ENCODE data around the gene PEX7.
"Not testable (repeated sequence)": the region's sequence is repeated elsewhere in the genome, so short reads cannot be mapped to it uniquely, and the experiment has no call there.

Gene PEX7

GRCh38 chr6:136790411-136791295 lies 31.7 kb upstream of the PEX7 start:
- DNase-seq, result no peak

GRCh38 chr6:136791296-136792094 lies 30.9 kb upstream of the PEX7 start:
- peak; percentile 56 for DNase-seq

GRCh38 chr6:136792095-136792409 lies 30.3 kb upstream of the PEX7 start:
- no peak for DNase-seq

GRCh38 chr6:136792410-136793262 lies 29.8 kb upstream of the PEX7 start, which contains the start of gene MAP3K5:
Gene MAP3K5 (minus strand): TSS chr6:136792477. CDS start chr6:136792157, 320 bp downstream.
- DNase-seq, result peak; percentile 94

- DNase-seq, result peak; percentile 46
Observed at GRCh38 chr6:136793363-136793762, 29.0 kb upstream of the PEX7 start.

GRCh38 chr6:136795386-136795785 lies 27.0 kb upstream of the PEX7 start:
- DNase-seq, result no peak

GRCh38 chr6:136795996-136796395 lies 26.4 kb upstream of the PEX7 start:
- no peak for DNase-seq

GRCh38 chr6:136798044-136798443 lies 24.3 kb upstream of the PEX7 start:
- DNase-seq, result no peak

GRCh38 chr6:136801581-136801980 lies 20.8 kb upstream of the PEX7 start:
- no peak for DNase-seq

- no peak for DNase-seq
Observed at GRCh38 chr6:136803608-136804007, 18.8 kb upstream of the PEX7 start.

- DNase-seq, result no peak
Observed at GRCh38 chr6:136809091-136809860, 13.1 kb upstream of the PEX7 start.

- no peak for DNase-seq
Observed at GRCh38 chr6:136811272-136811671, 11.1 kb upstream of the PEX7 start.

- no peak for DNase-seq
Observed at GRCh38 chr6:136812174-136812573, 10.2 kb upstream of the PEX7 start.

- not testable (repeated sequence) for DNase-seq
Observed at GRCh38 chr6:136815608-136816007, 6.8 kb upstream of the PEX7 start.

GRCh38 chr6:136816656-136817055 lies 5.7 kb upstream of the PEX7 start:
- no peak for DNase-seq

GRCh38 chr6:136820561-136820960 lies 1.8 kb upstream of the PEX7 start:
- DNase-seq, result no peak

GRCh38 chr6:136822046-136822375 lies 381 bp upstream of the PEX7 start:
- no peak for DNase-seq

- peak; percentile 8 for DNase-seq
Observed at GRCh38 chr6:136823128-136823660, 802 bp downstream of the PEX7 start.

GRCh38 chr6:136826216-136826615 lies 3.8 kb downstream of the PEX7 start:
- DNase-seq, result no peak

GRCh38 chr6:136831873-136832562 lies 9.6 kb downstream of the PEX7 start:
- no peak for DNase-seq

GRCh38 chr6:136840276-136841001 lies 18.0 kb downstream of the PEX7 start:
- DNase-seq, result no peak
